HepG2 (cell line): ENCODE results near the gene YTHDF1. TPM values are rescaled to one million over a fixed set of nuclear protein-coding genes. Genes with fewer than 3 reads are reported as not detected.

ENCODE experiments used
- AGO1 ChIP-seq: fragments of 200-400 bp; formaldehyde crosslinking; IDR thresholded peaks from 2 replicates; pipeline ENCODE4 v1.6.1; 2017; ENCODE audit warnings: mild to moderate bottlenecking, low read depth, low read length, moderate library complexity; ENCODE audit not compliant: poor library complexity, severe bottlenecking
- GMEB2 ChIP-seq: IDR thresholded peaks from 2 replicates; pipeline ENCODE4 v1.6.1; 2016; ENCODE audit warnings: missing biosample characterization, missing genetic modification reagents, low read depth
- IKZF5 ChIP-seq: IDR thresholded peaks from 2 replicates; pipeline ENCODE4 v1.6.1; 2018; ENCODE audit warnings: missing genetic modification reagents, mild to moderate bottlenecking, missing compliant biosample characterization
- JUND ChIP-seq: sonication (generic); formaldehyde crosslinking; IDR thresholded peaks from 2 replicates; pipeline ENCODE4 v1.8.0; 2022; ENCODE audit warnings: mild to moderate bottlenecking, missing genetic modification reagents
- KDM5B ChIP-seq: sonication (generic); formaldehyde crosslinking; IDR thresholded peaks from 2 replicates; pipeline ENCODE4 v1.4.0; 2020; ENCODE audit warnings: missing genetic modification reagents, mild to moderate bottlenecking, borderline replicate concordance
- KMT2B ChIP-seq: IDR thresholded peaks from 2 replicates; pipeline ENCODE4 v1.6.1; 2016; ENCODE audit warnings: missing genetic modification reagents, missing compliant biosample characterization
- MXD4 ChIP-seq: IDR thresholded peaks from 2 replicates; pipeline ENCODE4 v1.6.1; 2016; ENCODE audit warnings: mild to moderate bottlenecking, missing biosample characterization, missing genetic modification reagents
- NR2C2 ChIP-seq: sonication (generic); formaldehyde crosslinking; IDR thresholded peaks from 2 replicates; pipeline ENCODE4 v1.4.0; 2020; ENCODE audit warnings: missing genetic modification reagents, mild to moderate bottlenecking, moderate library complexity, borderline replicate concordance
- RELA ChIP-seq: sonication (generic); formaldehyde crosslinking; IDR thresholded peaks from 2 replicates; pipeline ENCODE4 v1.4.0; 2020; ENCODE audit warnings: missing genetic modification reagents
- RNF2 ChIP-seq: fragments of 450-650 bp; conservative IDR thresholded peaks from 2 replicates; pipeline ENCODE4 v1.6.1; 2016; ENCODE audit warnings: low read depth
- SALL1 ChIP-seq: sonication (generic); formaldehyde crosslinking; IDR thresholded peaks from 2 replicates; pipeline ENCODE4 v1.8.0; 2022; ENCODE audit warnings: mild to moderate bottlenecking, missing genetic modification reagents
- SKIL ChIP-seq: sonication (generic); formaldehyde crosslinking; IDR thresholded peaks from 2 replicates; pipeline ENCODE4 v1.8.0; 2022; ENCODE audit warnings: missing genetic modification reagents, mild to moderate bottlenecking, moderate library complexity, borderline replicate concordance
- TEAD2 ChIP-seq: sonication (generic); formaldehyde crosslinking; IDR thresholded peaks from 2 replicates; pipeline ENCODE4 v1.9.0; 2021; ENCODE audit warnings: missing genetic modification reagents
- YEATS2 ChIP-seq: sonication (generic); formaldehyde crosslinking; IDR thresholded peaks from 2 replicates; pipeline ENCODE4 v1.4.0; 2020; ENCODE audit warnings: missing genetic modification reagents, borderline replicate concordance
- ZNF253 ChIP-seq: sonication (generic); formaldehyde crosslinking; IDR thresholded peaks from 2 replicates; pipeline ENCODE4 v1.8.0; 2022; ENCODE audit warnings: mild to moderate bottlenecking, missing genetic modification reagents, borderline replicate concordance
- ZNF275 ChIP-seq: sonication (generic); formaldehyde crosslinking; IDR thresholded peaks from 2 replicates; pipeline ENCODE4 v1.8.0; 2022; ENCODE audit warnings: missing genetic modification reagents, mild to moderate bottlenecking, inconsistent platforms, borderline replicate concordance
- ZNF280D ChIP-seq: sonication (generic); formaldehyde crosslinking; IDR thresholded peaks from 2 replicates; pipeline ENCODE4 v1.5.1; 2020; ENCODE audit warnings: mild to moderate bottlenecking, missing genetic modification reagents
- ZNF564 ChIP-seq: sonication (generic); formaldehyde crosslinking; IDR thresholded peaks from 2 replicates; pipeline ENCODE4 v1.8.1; 2023; ENCODE audit warnings: mild to moderate bottlenecking, missing genetic modification reagents
- ZNF670 ChIP-seq: sonication (generic); formaldehyde crosslinking; IDR thresholded peaks from 2 replicates; pipeline ENCODE4 v1.8.0; 2022; ENCODE audit warnings: mild to moderate bottlenecking, missing genetic modification reagents, borderline replicate concordance
- ZSCAN12 ChIP-seq: sonication (generic); formaldehyde crosslinking; IDR thresholded peaks from 2 replicates; pipeline ENCODE4 v1.9.0; 2021; ENCODE audit warnings: mild to moderate bottlenecking, missing genetic modification reagents
- polyA plus RNA-seq, 8 experiments: library from polyadenylated mRNA; depleted of rRNA in 3 of 8; stranded (reverse) in 7 of 8; unstranded in 1 of 8; fragments of >200 nt; fragmentation: Illumina TruSeq in 4 of 8; extraction: Trizol in 4 of 8; gene quantifications; 2 replicates each; pipeline versions ENCODE4 v1.2.1 to v1.2.3, GENCODE V29; 2011 to 2016; ENCODE audit warnings: low read depth in 4 of 8, missing spikeins in 1 of 8, mixed read lengths in 1 of 8; ENCODE audit not compliant: insufficient read depth in 1 of 8
- total RNA-seq, 5 experiments: library from RNA; depleted of rRNA; stranded (reverse); fragments of >200 nt; fragmentation: Illumina TruSeq; extraction: Trizol; gene quantifications; 2 replicates each; pipeline ENCODE4 v1.2.3, GENCODE V29; 2016; ENCODE audit warnings: low read depth in 1 of 5

The YTHDF1 gene
- total and polyA plus RNA-seq, 2 of the 13 experiments (the other 11 are each of a cell fraction or from before 2014, with no cell fraction given): 34.5 to 37.7 TPM

- 0 out of 2 replicates have a peak, but pooled peaks have one; percentile 15 for TF ChIP-seq ZNF253
- TF ChIP-seq ZSCAN12 (CRISPR knock-in tag): no peak
- TF ChIP-seq MXD4 (CRISPR knock-in tag): 0 out of 2 replicates have a peak, but pooled peaks have one; percentile 30
- TF ChIP-seq TEAD2 (CRISPR knock-in tag): no peak
- peak; percentile 67 for TF ChIP-seq NR2C2 (CRISPR knock-in tag)
- no peak for TF ChIP-seq AGO1
- no peak for TF ChIP-seq RELA (CRISPR knock-in tag)
- 0 out of 2 replicates have a peak, but pooled peaks have one; percentile 70 for TF ChIP-seq ZNF275
- 0 out of 2 replicates have a peak, but pooled peaks have one; percentile 35 for TF ChIP-seq KMT2B
- no peak for TF ChIP-seq ZNF564
- TF ChIP-seq SALL1: peak; percentile 36; the same call in 1 of the 2 replicates
- TF ChIP-seq JUND (CRISPR knock-in tag): no peak
- TF ChIP-seq KDM5B (CRISPR knock-in tag): peak; percentile 62; the same call in 1 of the 2 replicates
- TF ChIP-seq GMEB2 (CRISPR knock-in tag): no peak
- TF ChIP-seq YEATS2 (CRISPR knock-in tag): 0 out of 2 replicates have a peak, but pooled peaks have one; percentile 23
- TF ChIP-seq ZNF280D: peak; percentile 52; the same call in 1 of the 2 replicates
- TF ChIP-seq RNF2: peak; percentile 62; the same call in 1 of the 2 replicates
- TF ChIP-seq SKIL (CRISPR knock-in tag): no peak
- no peak for TF ChIP-seq ZNF670
- TF ChIP-seq IKZF5 (CRISPR knock-in tag): peak; percentile 52; the same call in 1 of the 2 replicates
Observed at GRCh38 chr20:63235399-63235983, 19.6 kb upstream of the YTHDF1 start, which contains the start of gene BIRC7 (continued).
